ENCODE measurements around the gene TBC1D22A. TPM values are rescaled to one million over a fixed set of nuclear protein-coding genes. Genes with fewer than 3 reads are reported as not detected.

Gene TBC1D22A
- total RNA-seq, 1 donor from 2014 or later, result 14.3 TPM

GRCh38 chr22:47143249-47143938, 380.9 kb downstream of the TBC1D22A start:
- no peak for TF ChIP-seq CTCF (conservative IDR thresholded peaks at IDR 0.05)
- Mint-ChIP-seq H3K27ac (ENCODE audit: unreplicated experiment) (no peak overlapping the region), H3K36me3 (ENCODE audit: low read depth) (no peaks in the 10 kb centered on the region), H3K4me1 (no peaks in the 10 kb centered on the region), H3K9me3 (no peaks in the 10 kb centered on the region), H3K27me3 (ENCODE audit: low read depth) (no peaks in the 10 kb centered on the region), H3K4me3 (no peak overlapping the region)
- DNase-seq (ENCODE audit: low read depth, low spot score), result no peak

GRCh38 chr22:47144076-47144765, 381.8 kb downstream of the TBC1D22A start:
- H3K9me3 Mint-ChIP-seq, result no peaks in the 10 kb centered on the region
- H3K4me1 Mint-ChIP-seq, result no peaks in the 10 kb centered on the region
- DNase-seq (ENCODE audit: low read depth, low spot score), result no peak
- TF ChIP-seq CTCF (conservative IDR thresholded peaks at IDR 0.05), result no peak
- no peaks in the 10 kb centered on the region for H3K27me3 Mint-ChIP-seq (ENCODE audit: low read depth)
- no peaks in the 10 kb centered on the region for H3K36me3 Mint-ChIP-seq (ENCODE audit: low read depth)
- H3K27ac Mint-ChIP-seq (ENCODE audit: unreplicated experiment), result no peak overlapping the region
- H3K4me3 Mint-ChIP-seq, result no peak overlapping the region

DNA sequence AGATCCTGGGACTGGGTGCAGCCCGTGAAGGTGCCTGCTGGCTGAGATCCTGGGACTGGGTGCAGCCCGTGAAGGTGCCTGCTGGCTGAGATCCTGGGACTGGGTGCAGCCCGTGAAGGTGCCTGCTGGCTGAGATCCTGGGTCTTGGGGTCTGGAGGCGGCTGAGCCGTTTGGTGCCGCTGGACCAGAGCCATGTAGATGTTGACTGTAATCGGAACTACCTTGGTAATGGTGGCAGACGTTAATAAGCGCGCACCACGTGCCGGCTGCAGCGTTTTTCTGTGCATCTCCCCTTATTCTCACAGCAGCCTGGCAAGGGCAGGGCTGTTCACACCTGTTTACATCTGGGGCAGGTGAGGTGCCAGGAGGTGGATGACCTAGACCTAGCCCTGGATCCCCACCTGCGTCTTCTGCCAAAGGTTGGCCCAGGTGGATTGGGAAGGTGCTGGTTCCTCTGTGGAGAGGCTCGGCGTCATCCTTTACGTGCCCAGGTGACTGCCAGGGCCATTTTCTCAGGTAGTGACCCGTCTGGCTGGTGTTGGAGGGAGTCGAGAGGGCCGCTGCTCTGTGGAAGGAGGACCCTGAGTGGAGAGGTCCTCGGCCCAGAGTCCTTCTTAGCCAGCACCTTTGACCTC, 382.5 kb downstream of the TBC1D22A start:
- Mint-ChIP-seq H3K4me1 (no peaks in the 10 kb centered on the region), H3K9me3 (no peaks in the 10 kb centered on the region), H3K27ac (ENCODE audit: unreplicated experiment) (no peak overlapping the region), H3K27me3 (ENCODE audit: low read depth) (no peaks in the 10 kb centered on the region), H3K4me3 (no peak overlapping the region), H3K36me3 (ENCODE audit: low read depth) (no peaks in the 10 kb centered on the region)
- TF ChIP-seq CTCF (conservative IDR thresholded peaks at IDR 0.05), result no peak
- DNase-seq (ENCODE audit: low read depth, low spot score), result no peak

DNA sequence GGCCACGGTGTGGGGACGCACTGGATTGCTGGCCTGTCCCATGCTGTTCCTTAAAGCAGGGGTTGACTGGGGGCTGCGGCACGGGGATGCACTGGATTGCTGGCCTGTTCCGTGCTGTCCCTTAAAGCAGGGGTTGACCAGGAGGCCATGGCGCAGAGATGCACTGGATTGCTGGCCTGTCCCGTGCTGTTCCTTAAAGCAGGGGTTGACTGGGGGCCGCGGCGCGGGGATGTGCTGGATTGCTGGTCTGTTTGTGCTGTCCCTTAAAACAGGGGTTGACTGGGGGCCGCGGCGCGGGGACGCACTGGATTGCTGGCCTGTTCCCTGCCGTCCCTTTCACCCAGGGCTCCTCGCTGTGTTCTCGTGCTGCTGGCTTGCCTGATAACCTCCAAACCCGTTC, 383.4 kb downstream of the TBC1D22A start:
- no peaks in the 10 kb centered on the region for H3K4me1 Mint-ChIP-seq
- H3K27me3 Mint-ChIP-seq (ENCODE audit: low read depth), result no peaks in the 10 kb centered on the region
- no peak for DNase-seq (ENCODE audit: low read depth, low spot score)
- no peak overlapping the region for H3K4me3 Mint-ChIP-seq
- TF ChIP-seq CTCF (conservative IDR thresholded peaks at IDR 0.05), result no peak
- H3K27ac Mint-ChIP-seq (ENCODE audit: unreplicated experiment), result peak overlapping the region; percentile 13
- H3K36me3 Mint-ChIP-seq (ENCODE audit: low read depth), result no peaks in the 10 kb centered on the region
- H3K9me3 Mint-ChIP-seq, result no peaks in the 10 kb centered on the region

DNA sequence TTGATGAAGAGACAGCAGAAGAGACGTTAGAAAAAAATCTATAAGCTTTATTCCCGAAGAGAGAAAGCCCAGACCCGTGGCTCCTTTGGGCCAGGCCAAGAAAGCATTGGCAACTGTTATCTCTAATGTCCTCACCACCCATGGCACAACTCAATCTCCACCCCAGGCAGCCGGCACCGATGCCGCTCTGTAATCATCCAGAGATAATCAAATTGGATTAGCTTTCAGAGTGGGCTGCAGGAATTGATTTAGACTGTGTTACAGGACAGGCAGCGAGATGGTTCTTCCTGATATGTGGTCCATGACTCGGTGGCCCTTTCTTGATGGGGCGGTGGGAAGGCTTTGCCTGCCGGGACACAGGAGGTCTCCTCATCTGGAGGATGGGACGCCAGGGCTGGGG, 383.9 kb downstream of the TBC1D22A start:
- no peak for TF ChIP-seq CTCF (conservative IDR thresholded peaks at IDR 0.05)
- Mint-ChIP-seq H3K4me3 (no peak overlapping the region), H3K27me3 (ENCODE audit: low read depth) (no peaks in the 10 kb centered on the region), H3K9me3 (no peaks in the 10 kb centered on the region), H3K4me1 (peaks cover 3% of the 10 kb centered on the region), H3K27ac (ENCODE audit: unreplicated experiment) (no peak overlapping the region), H3K36me3 (ENCODE audit: low read depth) (no peaks in the 10 kb centered on the region)
- no peak for DNase-seq (ENCODE audit: low read depth, low spot score)

Data from neural crest cell (in vitro differentiated cells).